ENCODE results near the gene SH2D3C. TPM values are rescaled to one million over a fixed set of nuclear protein-coding genes. Genes with fewer than 3 reads are reported as not detected.

The SH2D3C gene
- total and polyA plus RNA-seq, 2 of the 8 experiments (the other 6 are each of a cell fraction or from before 2014, with no cell fraction given), result 6.4 to 8.1 TPM

GRCh38 chr9:127768698-127769097 lies 9.8 kb downstream of the SH2D3C start (continued):
- TF ChIP-seq CHD7 (IDR thresholded peaks at IDR 0.05; ENCODE audit: insufficient replicate concordance, low read length) (no peak), E2F6 (IDR thresholded peaks at IDR 0.05) (no peak), EGR1 (IDR thresholded peaks at IDR 0.05; ENCODE audit: borderline replicate concordance, low read depth, low read length) (no peak), SP4 (IDR thresholded peaks at IDR 0.05; ENCODE audit: low read length) (no peak), GTF2F1 (IDR thresholded peaks at IDR 0.05; ENCODE audit: borderline replicate concordance, low read depth, low read length) (no peak), SP2 (IDR thresholded peaks at IDR 0.05; ENCODE audit: low read length) (no peak), SIRT6 (IDR thresholded peaks at IDR 0.05; ENCODE audit: low read length) (no peak), EP300 (IDR thresholded peaks at IDR 0.05; ENCODE audit: borderline replicate concordance in 1 of 2, low read depth in 2 of 2, low read length in 2 of 2) (no peak), JUN (IDR thresholded peaks at IDR 0.05; ENCODE audit: low read depth, low read length) (no peak), POU5F1 (IDR thresholded peaks at IDR 0.05; ENCODE audit: low read depth, low read length) (no peak), RAD21 (IDR thresholded peaks at IDR 0.05 in 1 of 2, conservative IDR thresholded peaks at IDR 0.05 in 1 of 2; ENCODE audit: low read depth in 2 of 2, low read length in 2 of 2) (no peak)
